HCT116 (cell line): ENCODE results near the gene FAM13A. TPM values are rescaled to one million over a fixed set of nuclear protein-coding genes. Genes with fewer than 3 reads are reported as not detected.

ENCODE experiments used
- ATAC-seq: fragments of 200-7000 bp; cut with Tn5 transposase; 2 replicates; pipeline ENCODE4 v1.9.1; 2020; ENCODE audit warnings: mild to moderate bottlenecking, moderate library complexity
- BruUV-seq: library from RNA; stranded (reverse); fragments of 400-500 nt; replicated peaks from 2 replicates; lab custom pipeline; 2021; lab: Mats Ljungman, UMichigan
- CTCF ChIA-PET: fragments of 300-600 bp; sonication (Branson Sonifier 250); formaldehyde crosslinking; loops from one replicate; lab custom pipeline; 2021; ENCODE audit warnings: antibody characterized with exemption; lab: Charles Lee
- POLR2A ChIA-PET: fragments of 300-600, 350-600 bp; sonication (Branson Sonifier 250); formaldehyde crosslinking; loops from one replicate; lab custom pipeline; 2021; ENCODE audit warnings: antibody characterized with exemption; lab: Charles Lee
- RAD21 ChIA-PET, 2 experiments: fragments of 300-600 bp; sonication (Branson Sonifier 250); formaldehyde crosslinking; loops; one replicate each; lab custom pipeline; 2023; ENCODE audit warnings: low total read pairs in 2 of 2; ENCODE audit not compliant: uncharacterized antibody in 2 of 2, unreplicated experiment in 2 of 2, low non-redundant PET in 1 of 2; lab: Charles Lee
- DNase-seq: peaks from one replicate; pipeline ENCODE4 v3.0.0-alpha.2; 2010; ENCODE audit warnings: low read depth, low spot score
- H2AFZ ChIP-seq: fragments of 200-600 bp; shearing (Covaris generic), sonication (generic); 2 replicates; pipeline ENCODE4 v1.6.1; 2017; ENCODE audit warnings: low read depth, mixed run types, mixed read lengths, antibody characterized with exemption, low read length; ENCODE audit not compliant: poor library complexity, severe bottlenecking
- H3K27ac ChIP-seq: 2 replicates; pipeline ENCODE4 v1.5.1; 2012; ENCODE audit warnings: low read depth, low read length
- H3K27me3 ChIP-seq: fragments of 200-600 bp; sonication (generic); 2 replicates; pipeline ENCODE4 v1.6.1; 2016; ENCODE audit warnings: mixed run types, low read length, mixed read lengths; ENCODE audit not compliant: insufficient read depth
- H3K36me3 ChIP-seq, 2 experiments: fragments of 200-500 bp in 1 of 2; fragments of 200-600 bp in 1 of 2; sonication (Bioruptor generic) in 1 of 2; sonication (generic) in 1 of 2; 2 replicates each; pipeline versions ENCODE4 v1.5.1 to v1.6.1; 2014 to 2016; ENCODE audit warnings: low read length in 2 of 2, inconsistent platforms in 1 of 2, mixed read lengths in 1 of 2, mixed run types in 1 of 2; ENCODE audit not compliant: insufficient read depth in 2 of 2, control insufficient read depth in 1 of 2
- H3K4me1 ChIP-seq, 2 experiments: fragments of 200-600 bp in 1 of 2; sonication (generic) in 1 of 2; 2 replicates each; pipeline versions ENCODE4 v1.5.1 to v1.6.1; 2012 to 2017; ENCODE audit warnings: low read length in 2 of 2, inconsistent platforms in 1 of 2, mild to moderate bottlenecking in 1 of 2, mixed read lengths in 1 of 2, mixed run types in 1 of 2, moderate library complexity in 1 of 2; ENCODE audit not compliant: insufficient read depth in 2 of 2, control insufficient read depth in 1 of 2
- H3K4me2 ChIP-seq: fragments of 200-600 bp; sonication (generic); 2 replicates; pipeline ENCODE4 v1.6.1; 2017; ENCODE audit warnings: mixed run types, low read length, mixed read lengths
- H3K4me3 ChIP-seq, 2 experiments: fragments of 200-600 bp in 1 of 2; sonication (generic) in 1 of 2; replicated peaks in 1 of 2; 2 replicates each; pipeline ENCODE4 v1.5.1; 2011 to 2016; ENCODE audit warnings: low read length in 2 of 2, control low read depth in 1 of 2, low read depth in 1 of 2, mild to moderate bottlenecking in 1 of 2, mixed read lengths in 1 of 2, mixed run types in 1 of 2
- H3K79me2 ChIP-seq: fragments of 200-600 bp; sonication (generic); 2 replicates; pipeline ENCODE4 v1.6.1; 2017; ENCODE audit warnings: mild to moderate bottlenecking, mixed run types, low read length, moderate library complexity, mixed read lengths; ENCODE audit not compliant: insufficient read depth
- H3K9ac ChIP-seq: fragments of 200-600 bp; sonication (generic); 2 replicates; pipeline ENCODE4 v1.6.1; 2016; ENCODE audit warnings: low read length, mixed read lengths
- H3K9me2 ChIP-seq: fragments of 200-600 bp; sonication (generic), shearing (Covaris generic); 2 replicates; pipeline ENCODE4 v1.6.1; 2017; ENCODE audit warnings: mixed run types, mild to moderate bottlenecking, moderate library complexity; ENCODE audit not compliant: insufficient read depth
- H3K9me3 ChIP-seq, 2 experiments: fragments of 200-500 bp in 1 of 2; fragments of 200-600 bp in 1 of 2; sonication (Bioruptor generic) in 1 of 2; sonication (generic) in 1 of 2; 2 replicates each; pipeline ENCODE4 v1.6.1; 2014 to 2017; ENCODE audit warnings: low read length in 2 of 2, mixed read lengths in 2 of 2, inconsistent platforms in 1 of 2, low read depth in 1 of 2, mild to moderate bottlenecking in 1 of 2, mixed run types in 1 of 2, moderate library complexity in 1 of 2; ENCODE audit not compliant: control insufficient read depth in 1 of 2, insufficient read depth in 1 of 2
- H4K20me1 ChIP-seq: fragments of 200-600 bp; sonication (generic), shearing (Covaris generic); 2 replicates; pipeline ENCODE4 v1.6.1; 2017; ENCODE audit warnings: mixed run types, mild to moderate bottlenecking, moderate library complexity; ENCODE audit not compliant: insufficient read depth
- CBX3 ChIP-seq: IDR thresholded peaks from 2 replicates; pipeline ENCODE4 v1.6.1; 2012; ENCODE audit warnings: low read depth
- CEBPB ChIP-seq: IDR thresholded peaks from 2 replicates; pipeline ENCODE4 v1.6.1; 2012; ENCODE audit warnings: low read depth
- EZH2 ChIP-seq: fragments of 200-600 bp; sonication (generic); IDR thresholded peaks from 2 replicates; pipeline ENCODE4 v1.6.1; 2017; ENCODE audit warnings: antibody characterized with exemption, mixed run types
- EZH2phosphoT487 ChIP-seq: fragments of 200-600 bp; IDR thresholded peaks from 2 replicates; pipeline ENCODE4 v1.6.1; 2018; ENCODE audit warnings: antibody characterized with exemption, borderline replicate concordance
- JUND ChIP-seq: IDR thresholded peaks from 2 replicates; pipeline ENCODE4 v1.6.1; 2012
- MAX ChIP-seq: IDR thresholded peaks from 2 replicates; pipeline ENCODE4 v1.6.1; 2012
- POLR2A ChIP-seq: IDR thresholded peaks from 2 replicates; pipeline ENCODE4 v1.7.0; 2011; ENCODE audit warnings: borderline replicate concordance; ENCODE audit not compliant: insufficient read depth, insufficient read length; ENCODE audit errors: extremely low read depth
- REST ChIP-seq: IDR thresholded peaks from 2 replicates; pipeline ENCODE4 v1.6.1; 2012; ENCODE audit warnings: low read depth
- SIN3A ChIP-seq: IDR thresholded peaks from 2 replicates; pipeline ENCODE4 v1.6.1; 2012; ENCODE audit warnings: low read depth
- TCF7L2 ChIP-seq: IDR thresholded peaks from 2 replicates; pipeline ENCODE4 v1.7.0; 2011; ENCODE audit warnings: borderline replicate concordance, inconsistent platforms; ENCODE audit not compliant: insufficient read depth, insufficient read length; ENCODE audit errors: extremely low read depth
- YY1 ChIP-seq: IDR thresholded peaks from 2 replicates; pipeline ENCODE4 v1.6.1; 2011; ENCODE audit warnings: low read length, low read depth, moderate library complexity, mild to moderate bottlenecking; ENCODE audit not compliant: insufficient replicate concordance; ENCODE audit errors: extremely low read depth
- ZBTB33 ChIP-seq: IDR thresholded peaks from 2 replicates; pipeline ENCODE4 v1.6.1; 2011; ENCODE audit warnings: mild to moderate bottlenecking, low read length, moderate library complexity; ENCODE audit not compliant: insufficient replicate concordance; ENCODE audit errors: extremely low read depth
- intact Hi-C: fragments of 100-400 bp; cut with micrococcal nuclease; formaldehyde crosslinking; loops from 2 replicates; pipeline ENCODE4 v1.10.0; 2022
- total RNA-seq: library from RNA; stranded (reverse); gene quantifications from one replicate; pipeline ENCODE4 v1.2.1, GENCODE V29; 2021; ENCODE audit not compliant: unreplicated experiment

Gene FAM13A
- total RNA-seq, 1 experiment from 2014 or later: 17.2 TPM

- Histone ChIP-seq H3K9me3 (no peaks in the 10 kb centered on the region), H4K20me1 (no peaks in the 10 kb centered on the region), H3K27ac (no peak overlapping the region), H3K4me1 (no peaks in the 10 kb centered on the region), H3K79me2 (no peaks in the 10 kb centered on the region), H3K27me3 (no peaks in the 10 kb centered on the region), H3K36me3 (no peaks in the 10 kb centered on the region), H2AFZ (no peak overlapping the region), H3K9ac (no peak overlapping the region), H3K4me3 (no peak overlapping the region), H3K9me2 (no peaks in the 10 kb centered on the region), H3K4me2 (no peak overlapping the region)
- no TSS peak for BruUV-seq
- no peak for DNase-seq
- RAD21 ChIA-PET: no interaction called here
- TF ChIP-seq CEBPB (no peak), JUND (no peak), EZH2 (no peak)
- POLR2A ChIA-PET: no interaction called here
- ATAC-seq: no peak
- intact Hi-C loops: no loop called here
- CTCF ChIA-PET: no interaction called here
Observed at GRCh38 chr4:88813013-88813412, 244.0 kb downstream of the FAM13A start.

- H3K79me2 ChIP-seq: no peaks in the 10 kb centered on the region
- H3K9ac ChIP-seq: no peak overlapping the region
- no peaks in the 10 kb centered on the region for H3K4me1 ChIP-seq
- ATAC-seq: no peak
- TF ChIP-seq SIN3A: no peak
- no peak for TF ChIP-seq CBX3
- no peak for TF ChIP-seq JUND
- TF ChIP-seq MAX: no peak
- no peak for TF ChIP-seq TCF7L2
- TF ChIP-seq YY1: no peak
- no peak for TF ChIP-seq REST
- TF ChIP-seq EZH2phosphoT487: no peak
- no peak for TF ChIP-seq POLR2A
- TF ChIP-seq ZBTB33: no peak
- no peak overlapping the region for H3K27ac ChIP-seq
- H3K4me3 ChIP-seq: no peak overlapping the region
- no peaks in the 10 kb centered on the region for H3K9me2 ChIP-seq
- H4K20me1 ChIP-seq: no peaks in the 10 kb centered on the region
- no TSS peak for BruUV-seq
- CTCF ChIA-PET: no interaction called here
- no peaks in the 10 kb centered on the region for H3K9me3 ChIP-seq
- intact Hi-C loops: no loop called here
- RAD21 ChIA-PET: no interaction called here
- H2AFZ ChIP-seq: no peak overlapping the region
- no peaks in the 10 kb centered on the region for H3K27me3 ChIP-seq
- no peaks in the 10 kb centered on the region for H3K36me3 ChIP-seq
- no peak for DNase-seq
- POLR2A ChIA-PET: no interaction called here
- no peak overlapping the region for H3K4me2 ChIP-seq
Observed at GRCh38 chr4:88812420-88812819, 244.6 kb downstream of the FAM13A start.
